Uterus (tissue), 4 donors: ENCODE results near the gene SMIM24. TPM values are rescaled to one million over a fixed set of nuclear protein-coding genes. Genes with fewer than 3 reads are reported as not detected.
A peak's percentile ranks its signal among the peaks of the same experiment; 100 is the strongest.

ENCODE experiments used
- DNase-seq, 2 donors: peaks; one replicate each; pipeline ENCODE4 v3.0.0-alpha.2; 2019 to 2020
- H3K27ac ChIP-seq, 2 donors: fragments of 200-600 bp; sonication (generic); 1 replicate in 1 of 2; 2 replicates in 1 of 2; pipeline ENCODE4 v1.5.1; 2016 to 2018
- H3K27me3 ChIP-seq, 2 donors: fragments of 200-600 bp; sonication (generic); one replicate each; pipeline ENCODE4 v1.5.1; 2018 to 2019; ENCODE audit warnings: control low read depth in 1 of 2
- H3K36me3 ChIP-seq, 2 donors: fragments of 200-600 bp; sonication (generic); one replicate each; pipeline ENCODE4 v1.5.1; 2019; ENCODE audit warnings: control low read depth in 1 of 2
- H3K4me1 ChIP-seq, 2 donors: fragments of 200-600 bp; sonication (generic); one replicate each; pipeline ENCODE4 v1.5.1; 2018 to 2019; ENCODE audit warnings: control low read depth in 1 of 2
- H3K4me3 ChIP-seq, 2 donors: fragments of 200-600 bp; sonication (generic); 1 replicate in 1 of 2; 2 replicates in 1 of 2; pipeline ENCODE4 v1.5.1; 2018 to 2019; ENCODE audit warnings: mild to moderate bottlenecking in 1 of 2
- H3K9me3 ChIP-seq, 2 donors: fragments of 200-600 bp; sonication (generic); one replicate each; pipeline ENCODE4 v1.5.1; 2019; ENCODE audit warnings: control low read depth in 1 of 2
- POLR2A ChIP-seq, 2 donors: fragments of 450-650 bp; IDR thresholded peaks; one replicate each; pipeline ENCODE4 v1.6.1; 2016; ENCODE audit warnings: antibody characterized with exemption in 2 of 2, mild to moderate bottlenecking in 1 of 2, moderate library complexity in 1 of 2
- intact Hi-C: fragments of 100-400 bp; cut with DNase I; formaldehyde crosslinking; loops from one replicate; pipeline ENCODE4 v1.15.1; 2023; ENCODE audit warnings: low total_unique reads
- total RNA-seq, 4 donors: library from RNA; depleted of rRNA in 3 of 4; stranded (reverse); fragments of >200 nt in 3 of 4; gene quantifications; one replicate each; pipeline versions ENCODE4 v1.1.0 to v1.2.4, GENCODE V29; 2014 to 2023
- TF ChIP-seq, protein P1 (sequence below), 4 experiments: fragments of 200-600 bp in 2 of 4; fragments of 450-650 bp in 2 of 4; sonication (generic) in 2 of 4; IDR thresholded peaks; one replicate each; pipeline ENCODE4 v1.5.1; 2016 to 2019; ENCODE audit warnings: antibody characterized with exemption in 4 of 4, mild to moderate bottlenecking in 2 of 4, moderate library complexity in 1 of 4
- donor health status: DM: yes; HTN: yes; CAD: no.

SMIM24 gene
- total RNA-seq, 4 donors from 2014 or later = 0.97 TPM; not detected in 3

DNA sequence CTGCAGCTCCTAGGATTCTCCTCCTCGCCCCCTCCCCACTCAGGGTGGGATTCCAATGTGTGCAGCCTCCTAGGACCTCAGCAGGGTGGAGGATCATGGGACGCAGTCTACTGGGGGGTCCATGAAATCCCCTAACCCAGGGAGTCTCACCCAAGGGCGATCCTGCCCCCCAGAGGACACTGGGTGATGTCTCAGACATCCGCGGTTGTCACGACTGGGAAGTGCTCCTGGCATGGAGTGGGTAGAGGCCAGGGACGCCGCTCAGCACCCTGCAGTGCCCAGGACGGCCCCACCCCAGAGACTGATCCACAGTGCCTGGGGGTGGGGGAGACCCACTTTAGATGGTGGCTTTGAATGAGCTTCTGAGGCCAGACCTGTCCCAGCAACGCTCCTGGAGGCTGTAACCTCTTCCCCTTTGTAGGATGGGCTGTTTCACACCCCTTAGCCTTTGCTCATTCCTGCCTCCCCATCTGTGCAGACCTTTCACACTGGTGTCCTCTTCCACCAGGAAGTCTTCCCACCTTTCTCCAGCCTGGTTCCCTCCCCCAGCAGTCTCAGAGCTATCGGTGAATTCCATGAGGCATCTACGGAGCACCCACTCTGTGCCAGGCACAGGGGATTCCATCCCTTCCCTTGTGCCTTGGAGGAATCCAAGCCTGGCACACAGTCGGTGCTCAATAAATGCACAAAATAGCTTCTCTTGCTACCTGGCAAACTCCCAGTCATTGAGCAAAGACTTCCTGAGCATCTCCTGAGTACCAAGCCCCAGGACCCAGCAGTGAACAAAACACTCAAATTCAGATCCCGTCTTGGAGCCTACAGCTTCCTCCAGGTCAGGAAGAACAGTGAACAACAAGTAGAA is 10.5 kb downstream of the SMIM24 start:
- Histone ChIP-seq H3K9me3 (no peaks in the 10 kb centered on the region), H3K4me3 (no peak overlapping the region), H3K27ac (peak overlapping the region; percentile 36 to 53), H3K27me3 (no peaks in the 10 kb centered on the region), H3K36me3 (no peaks in the 10 kb centered on the region), H3K4me1 (peaks cover 0 to 13% of the 10 kb centered on the region in 2 donors)
- TF ChIP-seq, protein P1, sequence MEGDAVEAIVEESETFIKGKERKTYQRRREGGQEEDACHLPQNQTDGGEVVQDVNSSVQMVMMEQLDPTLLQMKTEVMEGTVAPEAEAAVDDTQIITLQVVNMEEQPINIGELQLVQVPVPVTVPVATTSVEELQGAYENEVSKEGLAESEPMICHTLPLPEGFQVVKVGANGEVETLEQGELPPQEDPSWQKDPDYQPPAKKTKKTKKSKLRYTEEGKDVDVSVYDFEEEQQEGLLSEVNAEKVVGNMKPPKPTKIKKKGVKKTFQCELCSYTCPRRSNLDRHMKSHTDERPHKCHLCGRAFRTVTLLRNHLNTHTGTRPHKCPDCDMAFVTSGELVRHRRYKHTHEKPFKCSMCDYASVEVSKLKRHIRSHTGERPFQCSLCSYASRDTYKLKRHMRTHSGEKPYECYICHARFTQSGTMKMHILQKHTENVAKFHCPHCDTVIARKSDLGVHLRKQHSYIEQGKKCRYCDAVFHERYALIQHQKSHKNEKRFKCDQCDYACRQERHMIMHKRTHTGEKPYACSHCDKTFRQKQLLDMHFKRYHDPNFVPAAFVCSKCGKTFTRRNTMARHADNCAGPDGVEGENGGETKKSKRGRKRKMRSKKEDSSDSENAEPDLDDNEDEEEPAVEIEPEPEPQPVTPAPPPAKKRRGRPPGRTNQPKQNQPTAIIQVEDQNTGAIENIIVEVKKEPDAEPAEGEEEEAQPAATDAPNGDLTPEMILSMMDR (IDR thresholded peaks at IDR 0.05) = no peak
- no peak for TF ChIP-seq POLR2A (IDR thresholded peaks at IDR 0.05)
- intact Hi-C loops = loop anchor here (2.0 kb wide), 1 partner anchor 31 kb away; no protein-coding TSS in a partner anchor
- DNase-seq = peak in 1 of 2 donors; percentile 23

DNA sequence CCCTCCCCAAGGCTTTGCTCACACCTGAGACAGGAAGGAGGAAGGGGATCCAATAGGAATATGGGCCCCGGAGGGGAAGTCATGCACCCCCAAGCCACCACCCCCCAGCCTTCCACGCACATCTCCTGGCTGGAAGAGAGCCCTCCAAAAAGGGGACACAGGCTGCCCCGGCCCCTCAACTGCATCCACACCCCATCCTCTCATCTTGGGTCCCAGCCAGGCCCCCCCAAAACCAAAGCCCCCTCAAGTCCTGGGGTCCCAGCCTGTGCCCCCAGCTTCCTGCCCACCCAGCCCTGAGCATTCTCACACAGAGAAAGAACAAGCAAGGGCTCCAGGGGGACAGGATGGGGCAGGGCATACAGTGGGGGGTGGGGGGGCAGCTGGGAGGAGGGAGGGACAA is 12.1 kb downstream of the SMIM24 start:
- intact Hi-C loops = loop anchor here (2.0 kb wide), 1 partner anchor 29 kb away; no protein-coding TSS in a partner anchor
- H3K27ac ChIP-seq = peak overlapping the region; percentile 11 to 39
- H3K4me3 ChIP-seq = no peak overlapping the region
- DNase-seq = no peak
- no peak for TF ChIP-seq POLR2A (IDR thresholded peaks at IDR 0.05)
- TF ChIP-seq, protein P1 (IDR thresholded peaks at IDR 0.05) = no peak
- no peaks in the 10 kb centered on the region for H3K27me3 ChIP-seq
- H3K9me3 ChIP-seq = no peaks in the 10 kb centered on the region
- no peaks in the 10 kb centered on the region for H3K36me3 ChIP-seq
- peaks cover 0 to 13% of the 10 kb centered on the region in 2 donors for H3K4me1 ChIP-seq

DNA sequence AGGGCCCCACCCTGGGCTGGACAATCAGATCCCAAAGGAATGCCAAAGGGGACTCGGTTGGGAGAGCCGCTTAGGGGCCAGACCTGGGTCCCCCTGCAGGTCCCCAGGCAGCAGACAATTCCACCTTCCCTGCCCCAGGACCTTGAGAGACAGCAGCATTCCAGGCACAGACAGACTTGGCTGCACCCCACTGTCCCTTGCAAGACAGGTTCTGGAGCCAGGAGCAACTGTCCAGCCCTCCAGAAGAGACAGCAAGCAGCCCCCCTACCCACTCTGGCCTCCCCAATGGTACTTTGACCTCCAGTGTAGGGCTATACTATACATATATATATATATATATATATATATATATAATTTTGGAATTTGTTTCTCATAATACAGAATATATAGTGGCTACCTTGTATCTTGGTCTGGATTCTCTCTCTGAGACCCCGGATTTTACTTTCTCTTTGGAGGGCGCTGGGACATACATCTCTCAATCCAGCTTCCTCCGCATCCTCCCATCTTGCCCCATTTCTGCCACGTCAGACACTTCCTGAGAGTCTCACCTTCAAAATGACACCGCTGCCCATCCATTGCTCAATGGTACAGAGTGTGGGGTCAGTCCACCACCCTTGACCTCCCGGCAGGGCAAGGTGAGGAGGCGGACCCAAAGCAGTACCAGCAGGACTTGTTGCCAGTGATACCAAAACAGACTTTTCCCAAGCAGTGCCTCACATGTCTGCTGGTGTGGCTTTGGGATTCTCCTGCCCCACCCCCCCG is 12.7 kb downstream of the SMIM24 start:
- H3K27ac ChIP-seq = peak overlapping the region; percentile 11 to 39
- H3K9me3 ChIP-seq = no peaks in the 10 kb centered on the region
- no peak overlapping the region for H3K4me3 ChIP-seq
- no peaks in the 10 kb centered on the region for H3K27me3 ChIP-seq
- H3K36me3 ChIP-seq = no peaks in the 10 kb centered on the region
- TF ChIP-seq, protein P1 (IDR thresholded peaks at IDR 0.05) = no peak
- TF ChIP-seq POLR2A (IDR thresholded peaks at IDR 0.05) = no peak
- peak in 1 of 2 donors; percentile 22 for DNase-seq
- peaks cover 0 to 10% of the 10 kb centered on the region in 2 donors for H3K4me1 ChIP-seq
- intact Hi-C loops = loop anchor here (2.0 kb wide), 1 partner anchor 29 kb away; no protein-coding TSS in a partner anchor

DNA sequence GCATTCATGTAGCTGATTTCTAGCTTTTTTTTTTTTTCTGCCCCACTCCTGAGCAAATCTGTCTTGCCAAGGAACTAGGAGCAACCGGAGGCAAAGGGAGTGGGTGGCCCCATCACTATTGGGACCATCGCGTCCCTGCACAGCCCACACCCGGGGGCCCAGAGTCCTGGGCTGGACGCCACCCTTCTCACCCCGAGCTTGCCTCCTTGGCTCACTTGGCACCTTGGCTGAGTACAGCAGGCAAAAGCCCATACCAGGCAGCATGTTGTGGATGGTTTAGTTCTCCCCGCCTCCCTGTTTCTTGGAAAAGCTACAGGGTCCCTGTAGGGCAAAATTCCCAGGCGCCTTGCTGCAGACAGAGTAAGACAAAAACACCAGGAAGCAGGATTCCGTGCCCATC is 13.7 kb downstream of the SMIM24 start:
- H3K9me3 ChIP-seq = no peaks in the 10 kb centered on the region
- intact Hi-C loops = no loop called here
- no peak overlapping the region for H3K4me3 ChIP-seq
- no peak for TF ChIP-seq POLR2A (IDR thresholded peaks at IDR 0.05)
- TF ChIP-seq, protein P1 (IDR thresholded peaks at IDR 0.05) = no peak
- H3K4me1 ChIP-seq = peaks cover 0 to 9% of the 10 kb centered on the region in 2 donors
- peak in 1 of 2 donors; percentile 40 for DNase-seq
- peak overlapping the region; percentile 58 for H3K27ac ChIP-seq
- H3K27me3 ChIP-seq = no peaks in the 10 kb centered on the region
- no peaks in the 10 kb centered on the region for H3K36me3 ChIP-seq
